ENCODE results near the gene HOXA11. TPM values are rescaled to one million over a fixed set of nuclear protein-coding genes. Genes with fewer than 3 reads are reported as not detected.

Gene HOXA11
- total RNA-seq, 1 donor from 2014 or later: not detected

DNA sequence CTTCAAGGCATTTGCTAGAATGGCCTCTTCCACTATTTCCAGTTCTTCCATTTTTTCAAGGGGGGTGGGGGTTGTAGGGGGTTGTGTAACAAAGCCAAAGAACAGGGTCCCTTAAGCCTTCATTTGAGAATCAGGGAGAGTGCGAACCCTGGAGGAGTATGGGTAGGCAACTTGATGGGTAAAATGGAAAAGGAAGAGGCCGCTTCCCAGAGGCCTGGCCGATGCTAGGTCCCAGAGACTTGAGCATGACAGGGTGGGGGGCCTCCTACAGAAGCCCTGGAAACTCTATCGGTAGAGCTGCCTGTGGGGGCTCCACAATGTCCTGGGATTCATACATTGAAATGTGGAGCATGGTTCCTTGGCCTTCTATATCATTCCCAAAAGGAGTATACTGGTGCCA lies 24.0 kb upstream of the HOXA11 start:
- no peak for DNase-seq (ENCODE audit: low spot score)
- intact Hi-C loops (cut with DNase I): no loop called here

DNA sequence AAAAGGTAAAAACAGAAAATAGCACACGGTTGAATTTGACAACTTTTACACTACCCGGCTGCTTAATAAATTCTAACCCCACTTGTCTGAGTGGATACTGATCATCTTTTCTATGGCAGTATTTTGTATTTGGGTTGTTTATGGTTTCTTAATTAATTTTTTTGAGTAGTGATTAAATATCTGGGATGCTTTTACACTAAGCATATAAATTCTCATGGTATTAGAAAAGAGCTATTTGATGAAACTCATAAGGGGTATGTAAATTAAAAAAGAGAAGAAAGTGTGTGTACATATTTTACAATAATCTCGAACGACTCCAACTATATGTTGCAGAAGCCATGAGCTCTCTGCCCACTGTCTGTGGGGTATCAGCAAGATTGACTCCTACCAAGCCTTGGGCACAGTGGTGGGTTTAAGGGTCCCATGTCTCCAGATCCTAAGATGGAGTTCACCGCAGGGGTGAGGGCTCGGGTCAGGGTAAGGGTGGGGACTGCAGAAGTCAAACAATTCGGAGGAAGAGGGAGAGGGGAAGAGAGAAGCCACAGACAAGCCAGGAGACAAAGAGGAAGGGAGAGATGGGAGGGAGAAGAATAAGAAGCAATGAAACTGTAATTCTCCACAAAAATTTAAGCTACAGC lies 22.4 kb upstream of the HOXA11 start:
- no peak for DNase-seq (ENCODE audit: low spot score)
- intact Hi-C loops (cut with DNase I): no loop called here

- DNase-seq (ENCODE audit: low spot score): no peak
- intact Hi-C loops (cut with DNase I): no loop called here
These were observed 20.6 kb upstream of the HOXA11 start for GRCh38 chr7:27205325-27206280.

GRCh38 chr7:27204851-27205322 lies 19.9 kb upstream of the HOXA11 start:
- peak; percentile 60 for DNase-seq (ENCODE audit: low spot score)
- intact Hi-C loops (cut with DNase I): no loop called here

- intact Hi-C loops (cut with DNase I): no loop called here
These were observed 19.0 kb upstream of the HOXA11 start for GRCh38 chr7:27203964-27204594.

DNA sequence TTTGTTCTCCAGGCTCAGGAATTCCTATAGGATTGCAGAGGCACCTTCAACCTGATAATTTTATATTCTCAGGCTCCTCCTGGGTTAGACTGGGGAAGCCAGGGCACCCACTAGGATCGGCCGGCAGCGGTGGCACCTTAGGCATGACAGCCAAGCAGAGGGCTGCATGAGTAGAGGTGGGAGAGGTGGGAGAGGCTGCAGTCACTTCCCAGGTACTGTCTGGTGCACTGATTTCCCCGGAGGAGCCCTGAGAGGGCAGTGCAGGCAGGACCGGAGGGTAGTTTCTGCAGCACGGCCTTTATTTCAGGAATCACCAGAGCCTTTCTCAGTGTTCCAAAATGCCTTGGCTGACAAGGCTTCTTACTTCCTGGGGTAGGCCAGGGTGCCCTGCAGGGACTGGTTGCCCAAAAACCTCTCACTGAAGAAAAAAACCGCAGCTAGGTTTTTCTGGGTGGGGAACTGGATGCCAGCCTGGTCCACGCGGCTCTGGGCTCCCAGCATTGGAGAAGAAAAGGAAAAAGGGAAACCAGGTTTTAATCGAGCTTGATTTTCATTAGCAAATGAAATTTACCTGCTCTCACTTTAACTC lies 18.4 kb upstream of the HOXA11 start:
- no peak for DNase-seq (ENCODE audit: low spot score)
- intact Hi-C loops (cut with DNase I): no loop called here

More at GRCh38 chr7:27203964-27204594, 19.0 kb upstream of the HOXA11 start:
- DNase-seq (ENCODE audit: low spot score): no peak

- intact Hi-C loops (cut with DNase I): no loop called here
- no peak for DNase-seq (ENCODE audit: low spot score)
These were observed 17.8 kb upstream of the HOXA11 start for GRCh38 chr7:27202862-27203134.

GRCh38 chr7:27202018-27202861 lies 17.2 kb upstream of the HOXA11 start:
- peak; percentile 66 for DNase-seq (ENCODE audit: low spot score)
- intact Hi-C loops (cut with DNase I): no loop called here

- DNase-seq (ENCODE audit: low spot score): peak; percentile 54
- intact Hi-C loops (cut with DNase I): no loop called here
These were observed 16.6 kb upstream of the HOXA11 start for GRCh38 chr7:27201580-27202017.

DNA sequence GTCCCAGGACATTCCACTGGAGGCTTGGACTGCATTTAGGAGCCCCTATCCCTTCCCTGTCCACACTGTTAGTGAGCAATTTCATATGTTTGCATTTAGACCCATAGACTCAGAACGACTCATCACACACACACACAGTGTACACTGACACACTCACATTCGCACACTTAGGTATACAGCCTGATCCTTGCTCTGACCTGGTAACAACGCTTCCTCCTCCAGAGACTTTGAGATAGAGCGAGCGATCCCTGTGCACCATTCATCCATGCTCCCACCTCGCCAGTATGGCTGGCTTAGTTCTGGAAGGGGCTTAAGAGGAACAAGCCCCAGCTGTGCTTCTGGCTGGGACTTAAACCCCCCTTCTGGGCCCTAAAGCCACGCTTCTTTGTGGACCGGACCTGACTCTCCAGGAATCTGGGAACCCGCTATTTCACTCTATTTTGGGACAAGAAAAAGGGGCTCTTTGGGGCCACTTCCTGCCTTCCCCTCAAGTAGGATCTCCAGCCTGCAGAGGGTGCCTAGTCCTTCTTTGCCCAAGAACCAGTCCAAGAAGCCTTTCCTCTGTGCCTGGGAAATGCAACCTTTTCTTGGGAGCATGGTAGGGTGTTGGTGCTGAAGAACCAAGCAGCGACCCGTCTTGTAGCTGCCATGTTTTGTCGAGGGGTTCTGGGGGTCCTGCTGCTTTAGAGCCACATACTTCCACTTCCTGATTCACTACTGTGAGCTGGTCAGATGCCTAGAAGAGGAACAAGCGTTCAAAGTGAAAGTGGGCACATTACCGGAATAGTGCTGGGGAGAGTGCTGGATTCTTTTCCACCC lies 15.9 kb upstream of the HOXA11 start:
- DNase-seq (ENCODE audit: low spot score): peak; percentile 44
- intact Hi-C loops (cut with DNase I): no loop called here

DNA sequence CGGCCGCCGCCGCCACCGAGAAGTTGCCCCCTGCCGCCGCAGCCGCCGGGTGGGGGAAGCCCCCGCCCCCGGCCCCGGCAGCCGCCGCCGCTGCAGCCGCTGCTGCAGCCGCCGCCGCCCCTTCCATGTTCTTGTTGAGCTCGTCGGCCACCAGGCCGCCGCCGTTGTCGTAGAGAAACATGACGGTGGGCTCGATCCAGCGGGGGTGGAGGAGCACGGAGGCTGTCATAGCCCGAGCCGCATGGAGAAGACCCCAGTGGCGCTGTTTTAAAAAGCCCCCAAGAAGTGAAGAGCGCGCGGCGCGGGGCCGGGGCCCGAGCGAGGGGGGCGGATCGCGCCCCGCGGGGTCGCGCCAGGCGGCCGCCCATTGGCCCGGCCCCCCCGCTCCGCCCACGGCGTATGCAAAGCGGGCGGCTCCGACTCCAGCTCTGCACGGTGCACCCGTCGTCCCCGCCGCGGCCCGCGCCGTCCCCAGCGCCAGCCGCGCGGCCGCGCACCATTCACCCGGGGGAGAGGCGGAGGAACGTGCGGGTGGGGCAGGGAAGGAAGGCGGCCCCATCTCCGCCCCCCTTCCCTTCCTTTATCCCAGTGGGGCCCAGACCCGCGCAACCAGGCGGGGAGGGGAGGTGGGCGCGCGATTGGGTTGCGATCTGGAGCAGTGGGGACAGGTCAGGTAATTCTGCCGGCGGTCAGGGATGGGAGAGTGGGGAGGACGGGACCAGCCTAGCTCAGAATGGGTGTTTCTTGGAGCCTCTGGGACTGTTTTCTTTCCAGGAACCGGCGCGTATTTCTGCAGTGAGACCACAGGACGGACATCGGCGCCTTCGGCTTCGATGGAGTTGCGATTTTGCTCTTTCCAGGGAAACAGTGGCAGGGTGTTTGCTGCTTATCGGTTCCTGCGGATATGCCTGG lies 15.1 kb upstream of the HOXA11 start, which contains the start of gene HOXA13:
HOXA13 (minus strand) TSS at position 243 of the 912 bp plus-strand sequence; CDS start at position 229, 14 bp downstream.
- intact Hi-C loops (cut with DNase I): loop anchor here (5.0 to 10.0 kb wide), 3 partner anchors 722 to 895 kb away; no protein-coding TSS in a partner anchor

DNA sequence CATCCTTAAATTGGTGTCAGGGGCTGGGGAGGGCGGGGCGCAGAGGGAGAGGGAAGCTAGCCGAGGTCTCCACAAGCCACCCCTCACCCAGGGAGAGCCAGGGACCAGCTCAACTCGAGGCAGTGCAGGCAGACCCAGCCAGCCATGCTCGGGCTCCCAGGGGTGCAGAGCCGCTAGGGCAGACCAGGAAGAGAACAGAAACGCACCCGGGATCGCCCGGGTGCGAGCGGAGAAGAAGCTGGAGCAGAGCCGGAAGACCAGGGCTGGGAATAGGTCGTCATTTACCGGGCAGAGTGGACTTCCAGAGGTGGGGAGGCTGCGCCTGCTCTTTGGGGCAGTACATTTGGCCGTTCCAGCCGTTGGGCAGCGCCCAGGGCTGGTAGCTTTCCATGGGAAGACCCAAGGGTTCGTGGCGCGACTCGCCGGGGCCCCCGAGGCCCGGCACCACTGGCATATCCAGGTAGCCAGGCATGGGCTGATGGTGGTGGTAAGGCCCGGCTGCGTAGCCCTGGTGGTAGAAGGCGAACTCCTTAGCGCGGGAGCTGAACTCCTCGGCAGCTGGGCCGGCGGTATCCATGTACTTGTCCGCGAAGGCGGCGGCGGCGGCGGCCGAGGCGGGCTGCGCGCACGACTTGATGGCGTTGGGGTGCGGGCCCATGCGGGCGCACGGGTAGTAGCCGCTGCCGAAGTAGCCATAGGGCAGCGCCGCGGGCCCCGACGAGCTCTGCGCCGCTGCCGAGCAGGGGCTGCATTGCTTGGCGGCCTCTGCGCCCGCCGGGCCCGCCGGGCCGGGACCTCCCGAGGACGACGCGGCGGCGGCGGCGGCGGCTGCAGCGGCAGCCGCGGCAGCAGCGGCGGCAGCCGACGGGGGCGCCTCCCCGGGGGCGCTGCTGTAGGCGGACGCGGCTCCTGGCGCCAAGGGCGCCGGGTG lies 14.1 kb upstream of the HOXA11 start:
- DNase-seq (ENCODE audit: low spot score): peak; percentile 55
- intact Hi-C loops (cut with DNase I): loop anchor here (5.0 to 10.0 kb wide), 3 partner anchors 723 to 896 kb away; no protein-coding TSS in a partner anchor

More for the DNA sequence above, 15.1 kb upstream of the HOXA11 start, which contains the start of gene HOXA13:
- DNase-seq (ENCODE audit: low spot score): peak; percentile 61

- intact Hi-C loops (cut with DNase I): loop anchor here (5.0 to 10.0 kb wide), 3 partner anchors 724 to 897 kb away; no protein-coding TSS in a partner anchor
- no peak for DNase-seq (ENCODE audit: low spot score)
These were observed 13.3 kb upstream of the HOXA11 start for GRCh38 chr7:27198138-27198841.

DNA sequence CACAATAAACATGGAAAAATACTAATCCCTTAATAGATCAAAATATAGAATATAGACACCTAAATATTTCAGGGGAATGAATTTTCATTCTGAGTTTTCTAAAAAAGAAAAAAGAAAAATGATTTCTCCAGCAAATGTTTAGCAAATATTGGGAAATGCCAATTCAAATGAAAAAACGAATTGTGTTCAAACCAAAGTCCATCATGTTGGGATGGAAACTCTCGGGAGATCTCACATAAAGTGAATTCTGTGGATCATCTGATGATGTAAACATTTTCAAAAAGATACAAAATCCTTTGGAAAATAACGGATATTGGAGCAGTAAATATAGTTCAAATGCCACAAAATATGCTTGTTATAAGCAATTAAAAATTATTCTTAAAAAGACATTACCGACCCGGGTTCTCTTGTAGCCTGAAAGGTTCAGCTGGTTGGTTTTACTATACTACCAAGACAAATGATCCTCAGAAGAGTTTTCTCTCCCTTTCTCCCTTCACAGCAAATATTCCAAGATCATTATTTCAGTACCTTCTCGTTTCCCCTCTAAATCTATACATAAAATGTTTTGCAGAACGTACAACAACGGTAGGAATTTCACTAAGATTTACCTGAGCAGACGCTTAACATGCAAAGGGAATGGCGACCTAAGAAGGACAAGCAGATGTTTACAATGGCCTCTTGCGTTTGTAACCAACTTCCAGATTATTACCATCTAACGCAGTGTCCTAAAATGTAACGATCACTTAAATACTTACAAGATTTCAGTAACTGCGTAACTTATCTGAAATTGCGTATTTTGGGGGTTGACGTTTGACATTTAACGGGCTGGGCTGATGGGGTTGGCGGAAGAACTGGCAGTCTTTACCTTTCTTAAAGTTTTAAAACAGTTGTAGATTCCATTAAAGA lies 12.4 kb upstream of the HOXA11 start:
- intact Hi-C loops (cut with DNase I): loop anchor here (5.0 to 10.0 kb wide), 3 partner anchors 725 to 897 kb away; no protein-coding TSS in a partner anchor
- DNase-seq (ENCODE audit: low spot score): no peak
